Neural crest cell (in vitro differentiated cells): ENCODE measurements around the gene HLA-DQA1. TPM values are rescaled to one million over a fixed set of nuclear protein-coding genes. Genes with fewer than 3 reads are reported as not detected.
"Not testable (repeated sequence)": the region's sequence is repeated elsewhere in the genome, so short reads cannot be mapped to it uniquely, and the experiment has no call there.

Source experiments
- DNase-seq: peaks from one replicate; pipeline ENCODE4 v3.0.0; 2021; ENCODE audit warnings: low read depth, mixed read lengths, low spot score
- H3K27ac Mint-ChIP-seq: one replicate; pipeline ENCODE4 v1.8.0; 2021; ENCODE audit warnings: mild to moderate bottlenecking, mixed read lengths; ENCODE audit not compliant: unreplicated experiment
- H3K27me3 Mint-ChIP-seq: 2 replicates; pipeline ENCODE4 v1.8.0; 2021; ENCODE audit warnings: low read depth, mild to moderate bottlenecking, mixed read lengths
- H3K36me3 Mint-ChIP-seq: 2 replicates; pipeline ENCODE4 v1.8.0; 2021; ENCODE audit warnings: low read depth, mild to moderate bottlenecking, mixed read lengths
- H3K4me1 Mint-ChIP-seq: 2 replicates; pipeline ENCODE4 v1.8.0; 2021; ENCODE audit warnings: mixed read lengths
- H3K4me3 Mint-ChIP-seq: one replicate; pipeline ENCODE4 v1.8.0; 2021; ENCODE audit warnings: mild to moderate bottlenecking, mixed read lengths
- H3K9me3 Mint-ChIP-seq: 2 replicates; pipeline ENCODE4 v1.8.0; 2021; ENCODE audit warnings: mixed read lengths
- CTCF ChIP-seq: fragments of 200-600 bp; sonication (generic); conservative IDR thresholded peaks from 2 replicates; pipeline ENCODE4 v1.5.0; 2021; ENCODE audit warnings: antibody characterized with exemption, mild to moderate bottlenecking
- total RNA-seq: library from RNA; stranded (reverse); gene quantifications from 2 replicates; pipeline ENCODE4 v1.2.1, GENCODE V29; 2021

Gene HLA-DQA1
- total RNA-seq, 1 donor from 2014 or later: not detected

GRCh38 chr6:32627831-32628230 is 9.4 kb upstream of the HLA-DQA1 start:
- H3K9me3 Mint-ChIP-seq: peaks cover 5% of the 10 kb centered on the region
- DNase-seq: no peak
- no peak for TF ChIP-seq CTCF

GRCh38 chr6:32629793-32630192 is 7.4 kb upstream of the HLA-DQA1 start:
- not testable (repeated sequence) for DNase-seq, H3K4me1 Mint-ChIP-seq

More at GRCh38 chr6:32627831-32628230, 9.4 kb upstream of the HLA-DQA1 start:
- Mint-ChIP-seq H3K4me3 (no peak overlapping the region), H3K4me1 (no peaks in the 10 kb centered on the region), H3K27ac (no peak overlapping the region), H3K36me3 (no peaks in the 10 kb centered on the region), H3K27me3 (no peaks in the 10 kb centered on the region)

GRCh38 chr6:32635526-32636123 is 1.6 kb upstream of the HLA-DQA1 start:
- DNase-seq: no peak
- H3K27me3 Mint-ChIP-seq: peaks cover 38% of the 10 kb centered on the region
- H3K4me3 Mint-ChIP-seq: no peak overlapping the region
- no peaks in the 10 kb centered on the region for H3K9me3 Mint-ChIP-seq
- TF ChIP-seq CTCF: no peak
- no peak overlapping the region for H3K27ac Mint-ChIP-seq
- H3K4me1 Mint-ChIP-seq: no peaks in the 10 kb centered on the region
- H3K36me3 Mint-ChIP-seq: no peaks in the 10 kb centered on the region

More at GRCh38 chr6:32629793-32630192, 7.4 kb upstream of the HLA-DQA1 start:
- not testable (repeated sequence) for H3K36me3 Mint-ChIP-seq, H3K9me3 Mint-ChIP-seq, H3K27ac Mint-ChIP-seq, H3K4me3 Mint-ChIP-seq, H3K27me3 Mint-ChIP-seq

- Mint-ChIP-seq H3K4me3 (no peak overlapping the region), H3K27ac (no peak overlapping the region), H3K4me1 (no peaks in the 10 kb centered on the region), H3K27me3 (peaks cover 41% of the 10 kb centered on the region), H3K36me3 (no peaks in the 10 kb centered on the region), H3K9me3 (no peaks in the 10 kb centered on the region)
- DNase-seq: no peak
- TF ChIP-seq CTCF: no peak
Measured at GRCh38 chr6:32637883-32638282, 677 bp downstream of the HLA-DQA1 start.

- Mint-ChIP-seq H3K27me3 (peaks cover 40% of the 10 kb centered on the region), H3K27ac (no peak overlapping the region), H3K4me3 (no peak overlapping the region), H3K9me3 (no peaks in the 10 kb centered on the region), H3K4me1 (no peaks in the 10 kb centered on the region), H3K36me3 (no peaks in the 10 kb centered on the region)
- TF ChIP-seq CTCF: no peak
- DNase-seq: no peak
Measured at GRCh38 chr6:32638532-32639219, 1.5 kb downstream of the HLA-DQA1 start.
